PC-3 (cell line): ENCODE data around the gene R3HDML. TPM values are rescaled to one million over a fixed set of nuclear protein-coding genes. Genes with fewer than 3 reads are reported as not detected.
"Not testable (repeated sequence)": the region's sequence is repeated elsewhere in the genome, so short reads cannot be mapped to it uniquely, and the experiment has no call there.

Experiments used
- ATAC-seq: fragments of 200-7000 bp; cut with Tn5 transposase; 2 replicates; pipeline ENCODE4 v1.9.1; 2020; ENCODE audit warnings: mild to moderate bottlenecking, moderate library complexity
- BruUV-seq: library from RNA; stranded (reverse); fragments of 400-500 nt; replicated peaks from 2 replicates; lab custom pipeline; 2021; lab: Mats Ljungman, UMichigan
- CTCF ChIA-PET: fragments of 300-600 bp; sonication (Branson Sonifier 250); formaldehyde crosslinking; loops from one replicate; lab custom pipeline; 2022; ENCODE audit warnings: antibody characterized with exemption; lab: Charles Lee
- POLR2A ChIA-PET: fragments of 300-600 bp; sonication (Branson Sonifier 250); formaldehyde crosslinking; loops from one replicate; lab custom pipeline; 2022; ENCODE audit warnings: antibody characterized with exemption; ENCODE audit not compliant: unreplicated experiment; lab: Charles Lee
- DNase-seq: peaks from one replicate; pipeline ENCODE4 v3.0.0-alpha.2; 2015
- H2AFZ ChIP-seq: fragments of 300-600 bp; sonication (generic); 2 replicates; pipeline ENCODE4 v1.6.0; 2016; ENCODE audit warnings: antibody characterized with exemption, low read length
- H3F3A ChIP-seq: fragments of 300-600 bp; sonication (generic); one replicate; pipeline ENCODE4 v1.6.0; 2017; ENCODE audit warnings: antibody characterized with exemption, low read length, control low read depth, mild to moderate bottlenecking; ENCODE audit not compliant: unreplicated experiment
- H3K27ac ChIP-seq: fragments of 300-600 bp; sonication (generic); 2 replicates; pipeline ENCODE4 v1.5.1; 2016; ENCODE audit warnings: mild to moderate bottlenecking, low read length
- H3K27me3 ChIP-seq: fragments of 300-600 bp; sonication (generic); 2 replicates; pipeline ENCODE4 v1.6.1; 2016; ENCODE audit warnings: low read length, mixed read lengths
- H3K36me3 ChIP-seq: fragments of 300-600 bp; sonication (generic); 2 replicates; pipeline ENCODE4 v1.6.1; 2016; ENCODE audit warnings: low read depth, mixed run types, low read length, mixed read lengths
- H3K4me1 ChIP-seq: fragments of 300-600 bp; sonication (generic); 2 replicates; pipeline ENCODE4 v1.5.1; 2016; ENCODE audit warnings: low read length; ENCODE audit not compliant: insufficient read depth
- H3K4me2 ChIP-seq: fragments of 300-600 bp; sonication (generic); 2 replicates; pipeline ENCODE4 v1.6.0; 2016; ENCODE audit warnings: low read length
- H3K4me3 ChIP-seq: fragments of 300-600 bp; sonication (generic); 2 replicates; pipeline ENCODE4 v1.5.1; 2016; ENCODE audit warnings: mild to moderate bottlenecking, low read length, mixed read lengths
- H3K79me2 ChIP-seq: fragments of 300-600 bp; sonication (generic); 2 replicates; pipeline ENCODE4 v1.6.1; 2017; ENCODE audit warnings: low read length, mixed read lengths
- H3K9ac ChIP-seq: fragments of 300-600 bp; sonication (generic); 2 replicates; pipeline ENCODE4 v1.6.0; 2016; ENCODE audit warnings: mild to moderate bottlenecking, low read length
- H3K9me2 ChIP-seq: fragments of 300-600 bp; sonication (generic); replicated peaks from 2 replicates; pipeline ENCODE4 v1.6.1; 2016; ENCODE audit warnings: mixed run types, low read length, mixed read lengths
- H3K9me3 ChIP-seq: fragments of 300-600 bp; sonication (generic); 2 replicates; pipeline ENCODE4 v1.6.1; 2016; ENCODE audit warnings: low read length, mixed read lengths
- H4K20me1 ChIP-seq: fragments of 300-600 bp; sonication (generic); 2 replicates; pipeline ENCODE4 v1.6.1; 2016; ENCODE audit warnings: low read length, mixed read lengths
- EZH2 ChIP-seq: fragments of 300-600 bp; sonication (generic); IDR thresholded peaks from one replicate; pipeline ENCODE4 v1.6.1; 2017; ENCODE audit warnings: antibody characterized with exemption, mild to moderate bottlenecking, low read length; ENCODE audit not compliant: unreplicated experiment
- EZH2phosphoT487 ChIP-seq: fragments of 300-600 bp; sonication (generic); IDR thresholded peaks from 2 replicates; pipeline ENCODE4 v1.6.1; 2018; ENCODE audit warnings: mild to moderate bottlenecking, antibody characterized with exemption, low read length, borderline replicate concordance
- intact Hi-C: fragments of 100-400 bp; cut with micrococcal nuclease; formaldehyde crosslinking; loops from 2 replicates; pipeline ENCODE4 v1.9.0; 2023
- total RNA-seq: library from RNA; depleted of rRNA; stranded (reverse); fragments of >200 nt; gene quantifications from 2 replicates; pipeline ENCODE4 v1.2.3, GENCODE V29; 2014
- TF ChIP-seq, protein P1 (sequence below): fragments of 300-600 bp; sonication (generic); conservative IDR thresholded peaks from 2 replicates; pipeline ENCODE4 v1.5.1; 2017; ENCODE audit warnings: antibody characterized with exemption, low read depth, mild to moderate bottlenecking, low read length

R3HDML gene
- total RNA-seq, 1 experiment from 2014 or later, result not detected

DNA sequence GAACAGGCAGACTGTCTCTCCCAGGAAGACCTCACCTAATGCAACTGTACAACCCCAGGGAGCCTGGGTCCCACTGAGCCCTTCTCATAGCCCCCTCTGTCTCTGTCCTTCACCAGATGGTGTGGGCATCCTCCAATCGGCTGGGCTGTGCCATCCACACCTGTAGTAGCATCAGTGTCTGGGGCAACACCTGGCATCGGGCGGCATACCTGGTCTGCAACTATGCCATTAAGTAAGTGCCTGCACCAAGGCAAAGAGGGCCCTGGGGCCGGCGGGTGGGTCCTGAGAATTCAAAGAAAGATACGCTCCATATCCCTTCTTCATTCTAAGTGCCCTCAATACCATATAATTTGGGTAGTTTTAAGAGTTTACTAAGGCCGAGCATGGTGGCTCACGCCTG, 8.3 kb downstream of the R3HDML start:
- H3K27me3 ChIP-seq, result no peaks in the 10 kb centered on the region
- ChIA-PET POLR2A (no interaction called here), CTCF (no interaction called here)
- H4K20me1 ChIP-seq, result no peaks in the 10 kb centered on the region
- H3K4me2 ChIP-seq, result no peak overlapping the region
- no peak overlapping the region for H2AFZ ChIP-seq
- no peaks in the 10 kb centered on the region for H3F3A ChIP-seq
- no peak overlapping the region for H3K9ac ChIP-seq
- DNase-seq (no peak), ATAC-seq (no peak)
- H3K36me3 ChIP-seq, result no peaks in the 10 kb centered on the region
- H3K9me3 ChIP-seq, result no peaks in the 10 kb centered on the region
- no peaks in the 10 kb centered on the region for H3K9me2 ChIP-seq
- H3K27ac ChIP-seq, result no peak overlapping the region
- BruUV-seq, result no TSS peak
- H3K4me1 ChIP-seq, result no peaks in the 10 kb centered on the region
- TF ChIP-seq, protein P1, sequence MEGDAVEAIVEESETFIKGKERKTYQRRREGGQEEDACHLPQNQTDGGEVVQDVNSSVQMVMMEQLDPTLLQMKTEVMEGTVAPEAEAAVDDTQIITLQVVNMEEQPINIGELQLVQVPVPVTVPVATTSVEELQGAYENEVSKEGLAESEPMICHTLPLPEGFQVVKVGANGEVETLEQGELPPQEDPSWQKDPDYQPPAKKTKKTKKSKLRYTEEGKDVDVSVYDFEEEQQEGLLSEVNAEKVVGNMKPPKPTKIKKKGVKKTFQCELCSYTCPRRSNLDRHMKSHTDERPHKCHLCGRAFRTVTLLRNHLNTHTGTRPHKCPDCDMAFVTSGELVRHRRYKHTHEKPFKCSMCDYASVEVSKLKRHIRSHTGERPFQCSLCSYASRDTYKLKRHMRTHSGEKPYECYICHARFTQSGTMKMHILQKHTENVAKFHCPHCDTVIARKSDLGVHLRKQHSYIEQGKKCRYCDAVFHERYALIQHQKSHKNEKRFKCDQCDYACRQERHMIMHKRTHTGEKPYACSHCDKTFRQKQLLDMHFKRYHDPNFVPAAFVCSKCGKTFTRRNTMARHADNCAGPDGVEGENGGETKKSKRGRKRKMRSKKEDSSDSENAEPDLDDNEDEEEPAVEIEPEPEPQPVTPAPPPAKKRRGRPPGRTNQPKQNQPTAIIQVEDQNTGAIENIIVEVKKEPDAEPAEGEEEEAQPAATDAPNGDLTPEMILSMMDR, result no peak
- TF ChIP-seq EZH2 (no peak), EZH2phosphoT487 (no peak)
- intact Hi-C loops, result no loop called here
- H3K79me2 ChIP-seq, result no peaks in the 10 kb centered on the region
- no peak overlapping the region for H3K4me3 ChIP-seq

DNA sequence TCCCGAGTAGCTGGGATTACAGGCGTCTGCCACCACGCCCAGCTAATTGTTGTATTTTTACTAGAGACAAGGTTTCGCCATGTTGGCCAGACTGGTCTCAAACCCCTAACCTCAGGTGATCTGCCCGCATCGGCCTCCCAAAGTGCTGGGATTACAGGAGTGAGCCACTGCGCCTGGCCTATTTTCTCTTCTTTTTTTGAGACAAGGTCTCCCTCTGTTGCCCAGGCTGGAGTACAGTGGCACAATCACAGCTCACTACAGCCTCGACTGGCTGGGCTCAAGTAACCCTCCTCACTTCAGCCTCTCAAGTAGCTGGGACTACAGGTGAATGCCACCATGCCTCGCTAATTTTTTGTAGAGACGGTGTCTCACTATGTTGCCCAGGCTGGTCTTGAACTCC, 9.1 kb downstream of the R3HDML start:
- H3K27me3 ChIP-seq, H3K4me2 ChIP-seq, H3K4me3 ChIP-seq, DNase-seq, H3K36me3 ChIP-seq, H3K4me1 ChIP-seq, H3K9me3 ChIP-seq, H2AFZ ChIP-seq, POLR2A ChIA-PET, H3F3A ChIP-seq, intact Hi-C loops, H3K9ac ChIP-seq, H3K27ac ChIP-seq, H3K9me2 ChIP-seq, ATAC-seq, H4K20me1 ChIP-seq, H3K79me2 ChIP-seq, BruUV-seq: not testable (repeated sequence)
- CTCF ChIA-PET, result interaction anchor here (0.6 kb wide), 2 partner anchors 129 to 151 kb away, joined by 3 read pairs; no protein-coding TSS in a partner anchor

DNA sequence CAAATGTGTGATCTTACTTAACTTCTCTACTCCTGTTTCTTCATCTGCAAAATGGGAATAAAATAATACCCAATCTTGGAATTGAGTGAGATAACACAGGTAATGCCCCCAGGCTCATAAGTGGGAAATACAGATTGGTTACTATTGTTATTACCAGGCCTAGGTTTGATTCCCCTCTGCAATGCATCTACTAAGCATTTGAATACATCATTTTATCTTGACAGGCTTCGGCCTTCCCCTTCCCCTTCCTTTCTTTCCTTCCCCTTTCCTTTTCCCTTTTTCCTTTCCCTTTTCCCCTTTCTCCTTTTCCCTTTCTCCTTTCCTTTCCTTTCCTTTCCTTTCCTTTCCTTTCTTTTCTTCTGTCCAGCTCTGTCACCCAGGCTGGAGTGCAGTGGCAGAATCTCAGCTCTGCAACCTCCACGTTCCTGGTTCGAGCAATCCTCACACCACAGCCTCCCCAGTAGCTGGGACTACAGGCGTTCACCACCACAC, 11.4 kb downstream of the R3HDML start:
- intact Hi-C loops, result no loop called here
- no peaks in the 10 kb centered on the region for H4K20me1 ChIP-seq
- H3K27me3 ChIP-seq, result no peaks in the 10 kb centered on the region
- no peaks in the 10 kb centered on the region for H3K9me2 ChIP-seq
- ATAC-seq (no peak), DNase-seq (no peak)
- H3K4me3 ChIP-seq, result no peak overlapping the region
- H3K9me3 ChIP-seq, result no peaks in the 10 kb centered on the region
- H3K27ac ChIP-seq, result no peak overlapping the region
- no peak overlapping the region for H3K4me2 ChIP-seq
- H3K79me2 ChIP-seq, result no peaks in the 10 kb centered on the region
- no peak overlapping the region for H3K9ac ChIP-seq
- no peak overlapping the region for H2AFZ ChIP-seq
- CTCF ChIA-PET, result no interaction called here
- TF ChIP-seq EZH2phosphoT487 (no peak), EZH2 (no peak)
- TF ChIP-seq, protein P1, result no peak
- H3K4me1 ChIP-seq, result no peaks in the 10 kb centered on the region
- H3K36me3 ChIP-seq, result no peaks in the 10 kb centered on the region
- no peaks in the 10 kb centered on the region for H3F3A ChIP-seq
- BruUV-seq, result no TSS peak
- POLR2A ChIA-PET, result no interaction called here
